Lung (tissue), 12 donors: ENCODE data around the gene KIAA1671. TPM values are rescaled to one million over a fixed set of nuclear protein-coding genes. Genes with fewer than 3 reads are reported as not detected.
"Not testable (repeated sequence)": the region's sequence is repeated elsewhere in the genome, so short reads cannot be mapped to it uniquely, and the experiment has no call there.

Experiments used
- ATAC-seq: fragments of 200-7000 bp; cut with Tn5 transposase; one replicate; pipeline ENCODE4 v1.9.1; 2020; ENCODE audit warnings: moderate number of reproducible peaks; ENCODE audit not compliant: insufficient read depth, low FRiP score
- DNase-seq, 3 donors: peaks; one replicate each; pipeline ENCODE4 v3.0.0-alpha.2; 2013 to 2017
- H3K27ac ChIP-seq, 2 donors: one replicate each; pipeline ENCODE4 v1.5.1; 2013; ENCODE audit warnings: mild to moderate bottlenecking in 2 of 2, moderate library complexity in 2 of 2, control low read depth in 1 of 2, inconsistent platforms in 1 of 2, low read depth in 1 of 2, low read length in 1 of 2
- H3K27me3 ChIP-seq, 3 donors: one replicate each; pipeline ENCODE4 v1.5.1; 2013; ENCODE audit warnings: low read length in 2 of 3; ENCODE audit not compliant: control insufficient read depth in 3 of 3, insufficient read depth in 3 of 3
- H3K36me3 ChIP-seq, 4 donors: one replicate each; pipeline ENCODE4 v1.5.1; 2013; ENCODE audit warnings: low read length in 4 of 4, mild to moderate bottlenecking in 1 of 4, moderate library complexity in 1 of 4; ENCODE audit not compliant: control insufficient read depth in 4 of 4, insufficient read depth in 4 of 4
- H3K4me1 ChIP-seq, 5 donors: one replicate each; pipeline ENCODE4 v1.5.1; 2013; ENCODE audit warnings: low read length in 5 of 5, mild to moderate bottlenecking in 2 of 5, moderate library complexity in 1 of 5; ENCODE audit not compliant: control insufficient read depth in 5 of 5, insufficient read depth in 5 of 5
- H3K4me3 ChIP-seq: one replicate; pipeline ENCODE4 v1.5.1; 2013; ENCODE audit warnings: mild to moderate bottlenecking, control low read depth, moderate library complexity
- H3K9ac ChIP-seq, 2 donors: one replicate each; pipeline ENCODE4 v1.5.1; 2013; ENCODE audit warnings: low read length in 2 of 2, control low read depth in 1 of 2; ENCODE audit not compliant: insufficient read depth in 1 of 2
- H3K9me3 ChIP-seq, 4 donors: one replicate each; pipeline ENCODE4 v1.5.1; 2013; ENCODE audit warnings: low read length in 3 of 4, mild to moderate bottlenecking in 1 of 4, moderate library complexity in 1 of 4; ENCODE audit not compliant: control insufficient read depth in 4 of 4, insufficient read depth in 3 of 4
- CTCF ChIP-seq: IDR thresholded peaks from 2 replicates; pipeline ENCODE4 v1.5.1; 2012; ENCODE audit warnings: mild to moderate bottlenecking; ENCODE audit errors: control extremely low read depth, extremely low read depth
- WGBS, 2 donors: extraction: QIAGEN DNeasy Blood & Tissue Kit; methylation state at CpG; one replicate each; pipeline ENCODE4 v1.1.7; 2013; 5-methylcytosine and 5-hydroxymethylcytosine counted together
- polyA plus RNA-seq, 2 donors: library from polyadenylated mRNA; stranded (reverse); fragments of 200-250 nt; gene quantifications; one replicate each; pipeline ENCODE4 v1.2.1, GENCODE V29; 2013
- total RNA-seq, 2 donors: library from RNA; depleted of rRNA in 1 of 2; stranded (reverse); fragments of >200 nt in 1 of 2; gene quantifications; one replicate each; pipeline ENCODE4 v1.2.1, GENCODE V29; 2014 to 2021
- donor health status: control.
- donor health status: control.
- donor health status: Bipolar disorder and iron deficiency.
- donor health status: healthy.
- donor health status: DM: yes; HTN: yes; CAD: no.

KIAA1671 gene
- total and polyA plus RNA-seq, 4 donors: 7.6 to 44.6 (median 24.0) TPM

GRCh38 chr22:25223269-25223850 lies 270.8 kb downstream of the KIAA1671 start:
- Histone ChIP-seq H3K9ac (no peak overlapping the region), H3K4me3 (no peak overlapping the region), H3K4me1 (no peaks in the 10 kb centered on the region), H3K9me3 (no peaks in the 10 kb centered on the region), H3K27ac (no peak overlapping the region), H3K27me3 (peaks cover 0 to 2% (median 0%) of the 10 kb centered on the region in 3 donors), H3K36me3 (no peaks in the 10 kb centered on the region)
- ATAC-seq (no peak), DNase-seq (no peak)
- TF ChIP-seq CTCF: no peak
- 79 to 84% methylated on average over 12 of the region's 12 CpGs for WGBS, 2 donors

- DNase-seq (no peak), ATAC-seq (no peak)
- Histone ChIP-seq H3K4me1 (no peaks in the 10 kb centered on the region), H3K9ac (no peak overlapping the region), H3K27ac (no peak overlapping the region), H3K4me3 (no peak overlapping the region), H3K27me3 (peaks cover 0 to 2% (median 0%) of the 10 kb centered on the region in 3 donors), H3K9me3 (no peaks in the 10 kb centered on the region), H3K36me3 (no peaks in the 10 kb centered on the region)
- WGBS, 2 donors: 83 to 87% methylated on average over 13 of the region's 13 CpGs
- no peak for TF ChIP-seq CTCF
Measured at GRCh38 chr22:25228822-25229221, 276.3 kb downstream of the KIAA1671 start.

- not testable (repeated sequence) for DNase-seq, H3K9ac ChIP-seq, ATAC-seq, H3K9me3 ChIP-seq, H3K36me3 ChIP-seq, H3K27ac ChIP-seq, H3K27me3 ChIP-seq, H3K4me1 ChIP-seq, H3K4me3 ChIP-seq
- WGBS, 2 donors: 72 to 89% methylated on average over 2 of the region's 2 CpGs
Measured at GRCh38 chr22:25230760-25231159, 278.2 kb downstream of the KIAA1671 start.

- no peaks in the 10 kb centered on the region for H3K27me3 ChIP-seq
- no peak for DNase-seq
- peaks cover 0 to 4% (median 0%) of the 10 kb centered on the region in 5 donors for H3K4me1 ChIP-seq
- no peak for ATAC-seq
- 81 to 83% methylated on average over 5 of the region's 5 CpGs for WGBS, 2 donors
- peaks cover 0 to 2% (median 0%) of the 10 kb centered on the region in 4 donors for H3K9me3 ChIP-seq
- TF ChIP-seq CTCF: no peak
- no peaks in the 10 kb centered on the region for H3K36me3 ChIP-seq
- no peak overlapping the region for H3K4me3 ChIP-seq
- no peak overlapping the region for H3K9ac ChIP-seq
- H3K27ac ChIP-seq: no peak overlapping the region
Measured at GRCh38 chr22:25232301-25232700, 279.8 kb downstream of the KIAA1671 start.

- not testable (repeated sequence) for H3K4me1 ChIP-seq
Measured at GRCh38 chr22:25233706-25234105, 281.2 kb downstream of the KIAA1671 start.

More at GRCh38 chr22:25233706-25234105, 281.2 kb downstream of the KIAA1671 start:
- H3K27ac ChIP-seq, H3K36me3 ChIP-seq, H3K9ac ChIP-seq, H3K27me3 ChIP-seq, H3K9me3 ChIP-seq, ATAC-seq, H3K4me3 ChIP-seq, DNase-seq: not testable (repeated sequence)
